IPS-15b (cell line): ENCODE measurements around the gene MAN1C1.

Experiments
- H3K27me3 ChIP-seq: one replicate; pipeline ENCODE4 v1.6.1; 2013; ENCODE audit warnings: low read length; ENCODE audit not compliant: control insufficient read depth, insufficient read depth
- H3K36me3 ChIP-seq: one replicate; pipeline ENCODE4 v1.6.1; 2013; ENCODE audit warnings: low read length; ENCODE audit not compliant: control insufficient read depth, insufficient read depth
- H3K4me1 ChIP-seq: one replicate; pipeline ENCODE4 v1.6.1; 2013; ENCODE audit warnings: mild to moderate bottlenecking, low read length; ENCODE audit not compliant: control insufficient read depth, insufficient read depth
- H3K4me3 ChIP-seq: one replicate; pipeline ENCODE4 v1.5.1; 2013; ENCODE audit warnings: low read depth, low read length
- H3K9ac ChIP-seq: one replicate; pipeline ENCODE4 v1.6.1; 2013; ENCODE audit warnings: low read depth, mild to moderate bottlenecking, low read length
- H3K9me3 ChIP-seq: one replicate; pipeline ENCODE4 v1.6.1; 2013; ENCODE audit warnings: mild to moderate bottlenecking, low read length; ENCODE audit not compliant: control insufficient read depth, insufficient read depth

MAN1C1 gene

GRCh38 chr1:25609921-25610320, 6.7 kb upstream of the MAN1C1 start:
- H3K27me3 ChIP-seq, result peaks cover 13% of the 10 kb centered on the region
- H3K4me1 ChIP-seq, result no peaks in the 10 kb centered on the region
- no peaks in the 10 kb centered on the region for H3K36me3 ChIP-seq
- no peak overlapping the region for H3K4me3 ChIP-seq
- no peaks in the 10 kb centered on the region for H3K9me3 ChIP-seq
- H3K9ac ChIP-seq, result no peak overlapping the region

GRCh38 chr1:25610822-25611630, 5.6 kb upstream of the MAN1C1 start:
- H3K9me3 ChIP-seq, result no peaks in the 10 kb centered on the region
- peaks cover 6% of the 10 kb centered on the region for H3K4me1 ChIP-seq
- H3K27me3 ChIP-seq, result peaks cover 20% of the 10 kb centered on the region
- H3K9ac ChIP-seq, result no peak overlapping the region
- H3K36me3 ChIP-seq, result no peaks in the 10 kb centered on the region
- H3K4me3 ChIP-seq, result no peak overlapping the region

GRCh38 chr1:25611843-25612242, 4.7 kb upstream of the MAN1C1 start:
- Histone ChIP-seq H3K36me3 (no peaks in the 10 kb centered on the region), H3K4me1 (peaks cover 6% of the 10 kb centered on the region), H3K27me3 (peaks cover 20% of the 10 kb centered on the region), H3K9ac (no peak overlapping the region), H3K9me3 (no peaks in the 10 kb centered on the region), H3K4me3 (no peak overlapping the region)

DNA sequence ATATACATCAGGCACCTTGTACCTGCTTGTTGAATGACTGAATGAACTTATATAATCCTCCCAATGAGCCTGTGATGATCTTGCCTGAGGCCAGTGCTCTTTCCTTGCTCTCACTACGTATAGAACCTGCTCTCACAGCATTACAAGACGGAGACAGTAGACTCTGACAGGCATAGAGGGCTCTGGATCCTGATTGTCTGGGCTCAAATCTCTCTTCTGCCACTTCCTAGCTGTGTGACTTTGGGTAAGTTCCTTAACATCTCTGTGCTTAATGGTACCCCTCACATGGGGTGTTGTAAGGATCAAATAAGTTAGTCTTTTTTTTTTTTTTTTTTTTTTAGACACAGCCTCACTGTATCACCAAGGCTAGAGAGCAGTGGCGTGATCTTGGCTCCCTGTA, 4.2 kb upstream of the MAN1C1 start:
- Histone ChIP-seq H3K36me3 (no peaks in the 10 kb centered on the region), H3K9me3 (no peaks in the 10 kb centered on the region), H3K9ac (no peak overlapping the region), H3K4me1 (peaks cover 6% of the 10 kb centered on the region), H3K4me3 (no peak overlapping the region), H3K27me3 (peaks cover 20% of the 10 kb centered on the region)

DNA sequence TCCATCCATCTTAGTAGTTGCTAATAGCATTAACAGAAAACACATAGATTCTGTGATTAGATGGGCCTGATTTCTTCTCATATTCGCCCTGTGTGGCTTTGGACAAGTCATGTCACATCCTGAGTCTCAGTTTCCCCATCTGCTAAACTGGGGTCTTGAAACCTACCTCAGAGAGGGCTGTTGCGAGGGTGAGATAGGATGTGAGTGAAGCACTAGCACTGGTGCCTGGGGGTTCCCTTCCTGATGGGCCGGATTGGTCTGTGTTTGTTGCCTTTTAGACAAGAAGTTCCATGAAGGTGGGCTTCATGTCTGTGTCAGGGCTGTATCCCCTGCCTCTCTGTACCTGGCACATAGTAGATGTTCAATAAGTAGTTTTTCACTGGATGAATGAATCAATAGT, 3.5 kb upstream of the MAN1C1 start:
- Histone ChIP-seq H3K27me3 (peaks cover 22% of the 10 kb centered on the region), H3K4me1 (peaks cover 6% of the 10 kb centered on the region), H3K9me3 (no peaks in the 10 kb centered on the region), H3K36me3 (no peaks in the 10 kb centered on the region), H3K9ac (no peak overlapping the region), H3K4me3 (no peak overlapping the region)

DNA sequence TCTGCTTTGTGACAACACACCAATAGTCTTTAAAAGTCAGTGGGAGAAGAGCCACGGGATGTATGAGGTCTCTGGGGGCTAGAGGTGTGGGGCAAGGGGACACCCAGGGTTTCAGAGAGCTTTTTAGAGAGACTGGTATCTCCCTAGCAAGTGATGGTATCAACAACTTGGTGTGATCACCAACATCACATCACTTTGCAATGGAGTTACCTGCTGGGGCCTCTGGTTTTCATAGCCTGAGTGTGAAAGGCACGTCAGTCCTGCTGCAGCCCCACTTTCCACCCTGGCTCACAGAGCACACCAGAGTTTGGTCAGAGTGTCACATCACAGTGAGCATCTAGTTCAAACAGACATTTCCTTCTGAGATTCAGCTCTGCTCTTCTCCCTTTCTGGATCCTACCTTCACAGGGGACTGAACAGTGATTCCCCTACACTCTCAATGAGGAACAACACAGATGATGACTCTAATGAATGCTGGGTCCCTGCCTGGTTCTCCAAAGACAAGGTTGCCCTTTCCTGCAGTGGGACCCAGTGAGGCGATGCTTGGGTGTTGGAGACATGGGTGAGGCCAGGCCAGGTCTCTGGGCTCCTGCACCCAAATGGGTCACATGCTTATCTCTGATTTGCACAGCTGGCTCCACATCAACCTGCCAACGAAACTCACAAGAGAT, 2.0 kb upstream of the MAN1C1 start:
- Histone ChIP-seq H3K9me3 (no peaks in the 10 kb centered on the region), H3K27me3 (peaks cover 27% of the 10 kb centered on the region), H3K4me1 (peaks cover 11% of the 10 kb centered on the region)

GRCh38 chr1:25615172-25615541, 1.4 kb upstream of the MAN1C1 start:
- Histone ChIP-seq H3K27me3 (peaks cover 27% of the 10 kb centered on the region), H3K4me3 (peak overlapping the region; percentile 69), H3K9ac (no peak overlapping the region), H3K4me1 (peaks cover 11% of the 10 kb centered on the region), H3K9me3 (no peaks in the 10 kb centered on the region), H3K36me3 (no peaks in the 10 kb centered on the region)

More for the DNA sequence above, 2.0 kb upstream of the MAN1C1 start:
- Histone ChIP-seq H3K4me3 (no peak overlapping the region), H3K36me3 (no peaks in the 10 kb centered on the region), H3K9ac (no peak overlapping the region)

GRCh38 chr1:25615563-25616094, 962 bp upstream of the MAN1C1 start:
- peaks cover 11% of the 10 kb centered on the region for H3K4me1 ChIP-seq
- peaks cover 27% of the 10 kb centered on the region for H3K27me3 ChIP-seq

GRCh38 chr1:25616987-25617624, 515 bp downstream of the MAN1C1 start:
- Histone ChIP-seq H3K27me3 (peaks cover 27% of the 10 kb centered on the region), H3K4me3 (peak overlapping the region; percentile 55), H3K9ac (no peak overlapping the region), H3K9me3 (no peaks in the 10 kb centered on the region), H3K36me3 (no peaks in the 10 kb centered on the region), H3K4me1 (peaks cover 11% of the 10 kb centered on the region)

More at GRCh38 chr1:25615563-25616094, 962 bp upstream of the MAN1C1 start:
- Histone ChIP-seq H3K4me3 (peak overlapping the region; percentile 69), H3K9me3 (no peaks in the 10 kb centered on the region), H3K9ac (peak overlapping the region; percentile 16), H3K36me3 (no peaks in the 10 kb centered on the region)

GRCh38 chr1:25617625-25618432, 1.2 kb downstream of the MAN1C1 start:
- H3K9ac ChIP-seq, result no peak overlapping the region

GRCh38 chr1:25618433-25618808, 1.8 kb downstream of the MAN1C1 start:
- H3K4me1 ChIP-seq, result peaks cover 11% of the 10 kb centered on the region
- H3K9ac ChIP-seq, result no peak overlapping the region
- peak overlapping the region; percentile 27 for H3K4me3 ChIP-seq
- no peaks in the 10 kb centered on the region for H3K36me3 ChIP-seq
- H3K9me3 ChIP-seq, result no peaks in the 10 kb centered on the region
- H3K27me3 ChIP-seq, result peaks cover 27% of the 10 kb centered on the region

More at GRCh38 chr1:25617625-25618432, 1.2 kb downstream of the MAN1C1 start:
- Histone ChIP-seq H3K36me3 (no peaks in the 10 kb centered on the region), H3K4me3 (peak overlapping the region; percentile 27), H3K9me3 (no peaks in the 10 kb centered on the region), H3K27me3 (peaks cover 27% of the 10 kb centered on the region), H3K4me1 (peaks cover 11% of the 10 kb centered on the region)
